C4-2B (cell line): ENCODE results near the gene ITGB5.

Experiments
- H3K27ac ChIP-seq: fragments of 450-650 bp; 2 replicates; pipeline ENCODE4 v1.5.1; 2017
- CTCF ChIP-seq: fragments of 450-650 bp; conservative IDR thresholded peaks from 2 replicates; pipeline ENCODE4 v1.5.1; 2017; ENCODE audit warnings: mild to moderate bottlenecking
- ZFX ChIP-seq: fragments of 450-650 bp; IDR thresholded peaks from 2 replicates; pipeline ENCODE4 v1.6.1; 2017

ITGB5 gene

GRCh38 chr3:124777762-124778470, 109.2 kb downstream of the ITGB5 start:
- no peak overlapping the region for H3K27ac ChIP-seq
- TF ChIP-seq CTCF (no peak), ZFX (no peak)

GRCh38 chr3:124776856-124777255, 110.3 kb downstream of the ITGB5 start:
- H3K27ac ChIP-seq, result no peak overlapping the region
- TF ChIP-seq CTCF, result no peak

GRCh38 chr3:124775877-124776276, 111.3 kb downstream of the ITGB5 start:
- H3K27ac ChIP-seq, result no peak overlapping the region
- TF ChIP-seq CTCF (no peak), ZFX (no peak)

GRCh38 chr3:124774841-124775402, 112.2 kb downstream of the ITGB5 start:
- no peak for TF ChIP-seq CTCF
- no peak for TF ChIP-seq ZFX
- H3K27ac ChIP-seq, result no peak overlapping the region

GRCh38 chr3:124774327-124774718, 112.8 kb downstream of the ITGB5 start:
- H3K27ac ChIP-seq, result no peak overlapping the region
- TF ChIP-seq CTCF, result no peak
- no peak for TF ChIP-seq ZFX

GRCh38 chr3:124773351-124774326, 113.5 kb downstream of the ITGB5 start:
- TF ChIP-seq ZFX (no peak), CTCF (no peak)
- no peak overlapping the region for H3K27ac ChIP-seq
